ENCODE measurements around the gene DAZAP2.
"Not testable (repeated sequence)": the region's sequence is repeated elsewhere in the genome, so short reads cannot be mapped to it uniquely, and the experiment has no call there.

Gene DAZAP2

GRCh38 chr12:51214895-51215294 is 23.7 kb upstream of the DAZAP2 start:
- no peak for DNase-seq (ENCODE audit: low read depth, low spot score)
- no peak overlapping the region for H3K4me3 ChIP-seq (ENCODE audit: low read length)

GRCh38 chr12:51216642-51217041 is 22.0 kb upstream of the DAZAP2 start:
- H3K4me3 ChIP-seq (ENCODE audit: low read length) = no peak overlapping the region
- no peak for DNase-seq (ENCODE audit: low read depth, low spot score)

- peak overlapping the region; percentile 63 for H3K4me3 ChIP-seq (ENCODE audit: low read length)
Observed at GRCh38 chr12:51217133-51217967, 21.3 kb upstream of the DAZAP2 start.

GRCh38 chr12:51217968-51218606 is 20.5 kb upstream of the DAZAP2 start, which contains the start of gene POU6F1:
Gene POU6F1 (minus strand): TSS chr12:51218062. CDS start chr12:51206836, 11,226 bp downstream.
- DNase-seq (ENCODE audit: low read depth, low spot score) = peak; percentile 72
- H3K4me3 ChIP-seq (ENCODE audit: low read length) = peak within 1 kb of the TSS; percentile 63

More at GRCh38 chr12:51217133-51217967, 21.3 kb upstream of the DAZAP2 start:
- no peak for DNase-seq (ENCODE audit: low read depth, low spot score)

- peak overlapping the region; percentile 63 for H3K4me3 ChIP-seq (ENCODE audit: low read length)
- no peak for DNase-seq (ENCODE audit: low read depth, low spot score)
Observed at GRCh38 chr12:51218607-51219161, 19.9 kb upstream of the DAZAP2 start.

GRCh38 chr12:51219322-51219721 is 19.3 kb upstream of the DAZAP2 start:
- no peak overlapping the region for H3K4me3 ChIP-seq (ENCODE audit: low read length)
- no peak for DNase-seq (ENCODE audit: low read depth, low spot score)

- not testable (repeated sequence) for H3K4me3 ChIP-seq (ENCODE audit: low read length); DNase-seq (ENCODE audit: low read depth, low spot score)
Observed at GRCh38 chr12:51219857-51220256, 18.8 kb upstream of the DAZAP2 start.

- DNase-seq (ENCODE audit: low read depth, low spot score) = no peak
- H3K4me3 ChIP-seq (ENCODE audit: low read length) = no peak overlapping the region
Observed at GRCh38 chr12:51222461-51222860, 16.2 kb upstream of the DAZAP2 start.

- no peak for DNase-seq (ENCODE audit: low read depth, low spot score)
- no peak overlapping the region for H3K4me3 ChIP-seq (ENCODE audit: low read length)
Observed at GRCh38 chr12:51224625-51225024, 14.0 kb upstream of the DAZAP2 start.

- no peak overlapping the region for H3K4me3 ChIP-seq (ENCODE audit: low read length)
- DNase-seq (ENCODE audit: low read depth, low spot score) = no peak
Observed at GRCh38 chr12:51225234-51225633, 13.4 kb upstream of the DAZAP2 start.

- DNase-seq (ENCODE audit: low read depth, low spot score) = no peak
- H3K4me3 ChIP-seq (ENCODE audit: low read length) = no peak overlapping the region
Observed at GRCh38 chr12:51225771-51226170, 12.9 kb upstream of the DAZAP2 start.

- not testable (repeated sequence) for H3K4me3 ChIP-seq (ENCODE audit: low read length); DNase-seq (ENCODE audit: low read depth, low spot score)
Observed at GRCh38 chr12:51227112-51227511, 11.5 kb upstream of the DAZAP2 start.

GRCh38 chr12:51227962-51228361 is 10.7 kb upstream of the DAZAP2 start:
- H3K4me3 ChIP-seq (ENCODE audit: low read length) = no peak overlapping the region
- DNase-seq (ENCODE audit: low read depth, low spot score) = no peak

- no peak overlapping the region for H3K4me3 ChIP-seq (ENCODE audit: low read length)
- DNase-seq (ENCODE audit: low read depth, low spot score) = no peak
Observed at GRCh38 chr12:51229116-51229809, 9.4 kb upstream of the DAZAP2 start.

GRCh38 chr12:51232642-51233041 is 6.0 kb upstream of the DAZAP2 start:
- H3K4me3 ChIP-seq (ENCODE audit: low read length) = no peak overlapping the region
- no peak for DNase-seq (ENCODE audit: low read depth, low spot score)

GRCh38 chr12:51234530-51234929 is 4.1 kb upstream of the DAZAP2 start:
- no peak for DNase-seq (ENCODE audit: low read depth, low spot score)
- H3K4me3 ChIP-seq (ENCODE audit: low read length) = no peak overlapping the region

GRCh38 chr12:51238037-51238509 is 553 bp upstream of the DAZAP2 start:
- peak overlapping the region; percentile 98 for H3K4me3 ChIP-seq (ENCODE audit: low read length)
- DNase-seq (ENCODE audit: low read depth, low spot score) = peak; percentile 45

GRCh38 chr12:51240971-51241370 is 2.3 kb downstream of the DAZAP2 start:
- H3K4me3 ChIP-seq (ENCODE audit: low read length) = no peak overlapping the region
- no peak for DNase-seq (ENCODE audit: low read depth, low spot score)

GRCh38 chr12:51242120-51242519 is 3.5 kb downstream of the DAZAP2 start:
- no peak for DNase-seq (ENCODE audit: low read depth, low spot score)
- no peak overlapping the region for H3K4me3 ChIP-seq (ENCODE audit: low read length)
